H1 (cell line): ENCODE results near the gene LRRC3C.

ENCODE experiments used
- EGR1 ChIP-seq: IDR thresholded peaks from 2 replicates; pipeline ENCODE4 v1.6.1; 2011; ENCODE audit warnings: low read depth, low read length, borderline replicate concordance
- JUN ChIP-seq: IDR thresholded peaks from 2 replicates; pipeline ENCODE4 v1.6.1; 2011; ENCODE audit warnings: low read depth, mild to moderate bottlenecking, improper control_type of control experiment, low read length
- SIN3A ChIP-seq, 2 experiments: IDR thresholded peaks in 1 of 2; conservative IDR thresholded peaks in 1 of 2; 2 replicates each; pipeline ENCODE4 v1.6.1; 2011 to 2012; ENCODE audit warnings: low read length in 2 of 2, improper control_type of control experiment in 1 of 2, low read depth in 1 of 2, mild to moderate bottlenecking in 1 of 2
- TBP ChIP-seq: IDR thresholded peaks from 2 replicates; pipeline ENCODE4 v1.6.1; 2011; ENCODE audit warnings: low read depth, low read length, improper control_type of control experiment

- TF ChIP-seq SIN3A (conservative IDR thresholded peaks at IDR 0.05 in 1 of 2, IDR thresholded peaks at IDR 0.05 in 1 of 2; ENCODE audit: low read depth in 1 of 2, low read length in 2 of 2) (no peak), TBP (no peak), EGR1 (no peak), JUN (no peak)
These were observed 2.3 kb downstream of the LRRC3C start for GRCh38 chr17:39929646-39930407.
